HG03095 (cell line): ENCODE data around the gene FCN1.

Experiments used
- ATAC-seq: cut with Tn5 transposase; IDR thresholded peaks from one replicate; pipeline ENCODE4 v1.9.1; 2021; ENCODE audit warnings: moderate library complexity; ENCODE audit not compliant: unreplicated experiment

The FCN1 gene

GRCh38 chr9:134879664-134880483 is 37.8 kb downstream of the FCN1 start:
- ATAC-seq: no peak

- ATAC-seq: no peak
These were observed 40.2 kb downstream of the FCN1 start for GRCh38 chr9:134877541-134877940.

GRCh38 chr9:134875371-134875770 is 42.3 kb downstream of the FCN1 start:
- no peak for ATAC-seq

GRCh38 chr9:134872482-134873231 is 45.1 kb downstream of the FCN1 start:
- ATAC-seq: no peak

- no peak for ATAC-seq
These were observed 45.9 kb downstream of the FCN1 start for GRCh38 chr9:134871697-134872340.

DNA sequence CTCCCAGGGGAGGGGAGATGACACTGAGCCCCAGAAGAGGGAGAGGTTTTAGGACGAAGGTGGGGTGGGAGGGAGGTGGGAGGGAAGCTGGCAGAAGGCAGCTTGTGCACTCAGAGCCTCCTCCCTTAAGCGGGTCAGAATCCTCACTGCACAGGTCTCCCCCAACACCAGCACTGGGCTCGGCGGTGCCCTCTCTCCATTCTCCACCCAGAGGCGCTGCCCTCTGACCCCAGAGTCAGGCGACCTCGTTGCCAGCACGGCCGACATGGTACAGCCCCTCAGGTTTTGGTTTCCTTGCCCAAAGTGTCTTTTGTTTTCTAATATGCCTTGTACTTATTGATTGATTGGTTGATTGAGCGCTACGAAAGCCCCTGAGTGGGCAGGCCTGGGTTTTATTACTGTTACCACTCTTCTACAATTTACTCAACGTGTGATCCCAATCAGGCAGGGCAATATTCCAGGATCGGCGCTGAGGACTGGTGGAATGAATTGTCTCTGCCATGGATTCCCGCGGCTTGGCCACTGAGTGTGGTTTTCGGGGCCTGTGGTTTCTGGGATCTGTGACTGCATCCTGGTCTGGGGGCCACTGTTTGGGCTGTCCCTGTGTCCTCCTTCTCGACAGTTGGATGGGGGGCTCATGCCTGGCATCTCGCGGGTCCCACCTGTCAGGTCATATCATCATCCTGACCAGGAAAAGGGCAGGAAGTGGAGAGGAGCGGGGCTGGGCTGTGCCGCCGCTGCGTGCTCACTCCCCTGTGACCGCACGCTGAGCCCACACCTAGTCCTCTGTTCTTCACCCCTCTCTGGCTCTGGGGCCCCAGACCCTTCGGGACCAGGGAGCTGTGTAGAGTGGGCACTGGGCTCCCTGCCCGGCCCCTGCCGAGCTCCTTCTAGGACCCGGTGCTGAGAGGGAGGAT is 46.7 kb downstream of the FCN1 start:
- ATAC-seq: no peak

- no peak for ATAC-seq
These were observed 47.4 kb downstream of the FCN1 start for GRCh38 chr9:134870301-134870694.

GRCh38 chr9:134869554-134870300 is 48.0 kb downstream of the FCN1 start:
- ATAC-seq: no peak

GRCh38 chr9:134868751-134869553 is 48.8 kb downstream of the FCN1 start:
- no peak for ATAC-seq

GRCh38 chr9:134867917-134868750 is 49.6 kb downstream of the FCN1 start:
- ATAC-seq: no peak

- no peak for ATAC-seq
These were observed 52.9 kb downstream of the FCN1 start for GRCh38 chr9:134864821-134865190.

DNA sequence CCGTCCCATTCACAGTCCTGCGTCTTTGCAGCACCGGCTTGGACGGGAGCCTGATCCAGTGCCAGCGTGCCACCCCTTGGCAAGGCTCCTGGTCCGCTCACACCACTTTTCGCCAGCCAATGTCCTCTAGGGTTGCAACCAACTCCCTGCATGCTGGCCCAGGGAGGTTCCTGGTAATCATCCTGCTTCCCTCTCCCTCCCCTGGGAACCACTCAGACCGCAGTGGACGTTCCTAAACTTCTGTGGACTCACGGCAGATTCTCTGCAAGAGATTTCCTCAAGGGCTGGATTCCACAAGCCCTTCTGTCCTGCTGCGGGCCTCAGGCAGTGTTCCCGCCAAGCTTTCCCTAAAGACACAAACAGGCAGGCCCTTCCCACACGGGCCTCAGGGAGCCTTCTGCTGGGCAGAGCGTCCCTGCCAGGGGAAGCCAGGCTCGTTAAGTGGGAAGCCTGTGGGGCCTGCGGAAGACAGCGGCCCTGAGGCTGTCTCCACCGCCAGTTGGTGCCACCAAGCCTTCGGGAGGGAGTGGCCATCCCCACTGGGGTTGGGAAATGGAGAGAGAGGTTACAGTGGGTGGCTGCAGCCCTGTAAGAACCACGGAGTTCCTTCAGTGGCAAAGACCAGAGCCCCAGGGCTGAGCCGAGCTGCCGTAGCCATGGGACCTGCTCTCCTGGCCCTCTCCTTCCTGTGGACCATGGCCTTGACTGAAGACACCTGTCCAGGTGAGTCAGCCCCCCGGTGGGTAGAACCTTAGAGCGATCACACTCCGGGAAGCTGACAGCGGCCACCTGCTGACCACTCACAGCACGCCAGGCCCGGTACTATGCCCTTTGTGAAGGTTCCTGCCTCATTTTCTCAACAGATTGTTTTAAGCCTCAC is 53.5 kb downstream of the FCN1 start:
- no peak for ATAC-seq

DNA sequence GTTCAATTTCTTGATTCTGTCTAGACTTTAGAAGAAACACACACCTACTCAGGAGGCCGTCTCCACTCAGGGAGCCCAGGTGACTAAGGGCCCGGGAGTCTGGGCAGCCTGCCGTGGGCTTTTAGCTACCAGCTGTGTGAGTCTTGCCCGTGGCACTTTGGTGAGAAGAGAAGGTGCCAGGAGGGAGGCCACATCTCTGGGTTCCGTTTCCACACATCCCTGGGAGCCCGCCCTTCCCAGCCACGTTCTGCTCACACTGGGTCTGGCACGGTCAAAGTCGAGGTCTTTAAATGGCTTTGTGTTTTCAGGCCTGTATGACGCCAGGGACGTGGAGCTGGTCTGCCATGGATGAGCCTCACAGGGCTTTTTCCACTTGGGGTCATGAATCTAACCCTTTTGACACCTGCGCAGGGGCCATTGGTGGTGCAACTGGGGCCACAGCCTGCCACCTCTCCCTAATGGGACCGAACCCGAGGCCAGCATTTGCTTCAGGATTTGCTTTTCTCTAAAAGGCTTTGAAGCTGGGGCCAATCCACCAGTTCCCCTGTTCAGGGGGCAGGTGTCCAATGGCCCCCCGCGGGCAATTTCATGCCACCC is 54.3 kb downstream of the FCN1 start:
- no peak for ATAC-seq

DNA sequence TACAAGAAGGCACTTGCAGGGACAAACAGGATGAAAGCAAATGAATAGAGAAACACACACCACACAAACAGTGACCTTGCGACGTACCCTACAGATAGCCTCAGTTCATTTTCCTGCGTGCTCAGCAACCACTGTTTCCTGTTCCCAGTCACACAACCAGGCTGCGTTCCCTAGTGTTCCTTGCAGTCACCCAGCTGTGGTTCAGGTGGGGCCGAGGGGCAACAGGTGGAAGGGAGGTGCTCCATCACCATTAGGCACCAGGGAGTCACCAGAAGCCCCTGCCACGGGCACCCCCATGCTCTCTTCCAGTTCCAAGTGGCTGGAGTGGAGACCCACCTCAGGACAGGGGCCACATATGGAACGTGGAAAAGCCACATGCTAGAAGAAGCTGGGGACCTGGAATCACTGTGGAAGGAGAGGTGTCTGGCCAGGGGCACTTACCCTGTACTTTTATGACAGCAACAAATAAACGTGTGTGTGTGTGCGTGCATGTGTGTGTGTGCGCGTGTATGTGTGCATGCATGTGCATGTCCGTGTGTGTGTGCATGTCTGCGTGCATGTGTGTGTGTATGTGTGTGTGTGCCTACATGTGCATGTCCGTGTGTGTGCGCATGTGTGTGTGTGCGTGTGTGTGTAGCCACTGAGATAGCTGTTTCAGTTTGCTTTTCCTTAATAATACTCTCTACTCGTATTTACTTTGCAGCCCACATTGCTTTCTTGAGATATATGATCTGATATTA is 55.9 kb downstream of the FCN1 start:
- ATAC-seq: no peak

DNA sequence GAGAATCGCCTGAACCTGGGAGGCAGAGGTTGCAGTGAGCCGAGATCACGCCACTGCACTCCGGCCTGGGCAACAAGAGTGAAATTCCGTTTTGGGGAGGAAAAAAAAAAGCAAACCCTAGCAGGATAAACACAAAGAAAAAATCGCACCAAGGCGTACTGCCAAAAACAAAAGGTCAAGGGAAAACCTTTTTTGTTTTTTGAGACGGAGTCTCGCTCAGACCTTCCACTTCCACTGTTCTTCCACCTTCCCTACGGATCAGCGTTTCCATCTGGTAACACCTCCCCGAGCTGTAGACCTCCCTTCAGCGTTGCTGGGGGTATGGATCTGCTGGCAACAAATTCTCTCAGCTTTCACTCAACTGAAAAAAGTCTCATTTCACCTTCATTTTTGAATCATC is 57.2 kb downstream of the FCN1 start:
- ATAC-seq: no peak

- peak; percentile 77 for ATAC-seq
These were observed 59.5 kb downstream of the FCN1 start for GRCh38 chr9:134858051-134858841.
